Measurements from ENCODE around the gene PKNOX2. TPM values are rescaled to one million over a fixed set of nuclear protein-coding genes. Genes with fewer than 3 reads are reported as not detected.

The PKNOX2 gene
- total RNA-seq, 1 donor = 0.86 TPM

GRCh38 chr11:125404157-125404810, 239.7 kb downstream of the PKNOX2 start:
- DNase-seq (ENCODE audit: low read depth) = no peak

GRCh38 chr11:125404811-125405790, 240.6 kb downstream of the PKNOX2 start:
- H3K4me3 ChIP-seq (ENCODE audit: low read depth, low read length) = no peak overlapping the region
- DNase-seq (ENCODE audit: low read depth) = peak; percentile 45
- TF ChIP-seq CTCF (IDR thresholded peaks at IDR 0.05; ENCODE audit: insufficient read depth, low read depth, low read length) = peak; percentile 94

More at GRCh38 chr11:125404157-125404810, 239.7 kb downstream of the PKNOX2 start:
- H3K4me3 ChIP-seq (ENCODE audit: low read depth, low read length) = no peak overlapping the region
- TF ChIP-seq CTCF (IDR thresholded peaks at IDR 0.05; ENCODE audit: insufficient read depth, low read depth, low read length) = no peak

GRCh38 chr11:125407046-125407445, 242.5 kb downstream of the PKNOX2 start:
- no peak for DNase-seq (ENCODE audit: low read depth)
- no peak overlapping the region for H3K4me3 ChIP-seq (ENCODE audit: low read depth, low read length)
- no peak for TF ChIP-seq CTCF (IDR thresholded peaks at IDR 0.05; ENCODE audit: insufficient read depth, low read depth, low read length)

GRCh38 chr11:125408311-125408711, 243.8 kb downstream of the PKNOX2 start:
- no peak for TF ChIP-seq CTCF (IDR thresholded peaks at IDR 0.05; ENCODE audit: insufficient read depth, low read depth, low read length)
- H3K4me3 ChIP-seq (ENCODE audit: low read depth, low read length) = no peak overlapping the region
- no peak for DNase-seq (ENCODE audit: low read depth)

- H3K4me3 ChIP-seq (ENCODE audit: low read depth, low read length) = no peak overlapping the region
- DNase-seq (ENCODE audit: low read depth) = no peak
- no peak for TF ChIP-seq CTCF (IDR thresholded peaks at IDR 0.05; ENCODE audit: insufficient read depth, low read depth, low read length)
These were observed 245.5 kb downstream of the PKNOX2 start for GRCh38 chr11:125410091-125410490.

GRCh38 chr11:125412177-125412496, 247.6 kb downstream of the PKNOX2 start:
- no peak for DNase-seq (ENCODE audit: low read depth)
- no peak overlapping the region for H3K4me3 ChIP-seq (ENCODE audit: low read depth, low read length)
- TF ChIP-seq CTCF (IDR thresholded peaks at IDR 0.05; ENCODE audit: insufficient read depth, low read depth, low read length) = no peak

All from fibroblast of villous mesenchyme (primary cell).